GM23338 (cell line): ENCODE results near the gene TTLL9.

Experiments
- CREB1 ChIP-seq: fragments of 250-450 bp; sonication (Bioruptor Pico); IDR thresholded peaks from 2 replicates; pipeline ENCODE4 v1.5.0; 2020; ENCODE audit warnings: low read depth, mild to moderate bottlenecking, moderate library complexity
- CTCF ChIP-seq, 2 experiments: fragments of 200-600 bp in 1 of 2; sonication (generic) in 1 of 2; conservative IDR thresholded peaks; 2 replicates each; pipeline versions ENCODE4 v1.5.1 to v1.6.1; 2016 to 2017; ENCODE audit warnings: antibody characterized with exemption in 2 of 2, low read depth in 2 of 2, mild to moderate bottlenecking in 2 of 2, moderate library complexity in 1 of 2
- EZH2 ChIP-seq: fragments of 200-600 bp; sonication (generic); IDR thresholded peaks from one replicate; pipeline ENCODE4 v1.8.0; 2017; ENCODE audit warnings: antibody characterized with exemption, mild to moderate bottlenecking, low read depth; ENCODE audit not compliant: unreplicated experiment
- EZH2phosphoT487 ChIP-seq: fragments of 200-600 bp; sonication (generic); IDR thresholded peaks from one replicate; pipeline ENCODE4 v1.8.1; 2018; ENCODE audit warnings: antibody characterized with exemption; ENCODE audit not compliant: unreplicated experiment
- JUNB ChIP-seq: IDR thresholded peaks from one replicate; pipeline ENCODE4 v1.6.1; 2016; ENCODE audit warnings: antibody characterized with exemption; ENCODE audit not compliant: unreplicated experiment
- NANOG ChIP-seq: IDR thresholded peaks from 2 replicates; pipeline ENCODE4 v1.6.1; 2016; ENCODE audit warnings: antibody characterized with exemption, borderline replicate concordance
- POLR2AphosphoS5 ChIP-seq: IDR thresholded peaks from 2 replicates; pipeline ENCODE4 v1.6.1; 2016; ENCODE audit warnings: antibody characterized with exemption, low read depth
- STAT1 ChIP-seq: IDR thresholded peaks from one replicate; pipeline ENCODE4 v1.6.1; 2016; ENCODE audit warnings: antibody characterized with exemption; ENCODE audit not compliant: unreplicated experiment
- ZNF114 ChIP-seq: fragments of 250-450 bp; sonication (Bioruptor Pico); IDR thresholded peaks from 2 replicates; pipeline ENCODE4 v1.5.0; 2020; ENCODE audit warnings: mild to moderate bottlenecking, moderate library complexity
- ZNF331 ChIP-seq: fragments of 250-450 bp; sonication (Bioruptor Pico); IDR thresholded peaks from 2 replicates; pipeline ENCODE4 v1.5.0; 2020; ENCODE audit warnings: low read depth, mild to moderate bottlenecking, moderate library complexity
- TF ChIP-seq, protein P1 (sequence below): IDR thresholded peaks from one replicate; pipeline ENCODE4 v1.6.1; 2018; ENCODE audit warnings: antibody characterized with exemption; ENCODE audit not compliant: unreplicated experiment
- TF ChIP-seq, protein P2 (sequence below): IDR thresholded peaks from 2 replicates; pipeline ENCODE4 v1.6.1; 2016; ENCODE audit warnings: antibody characterized with exemption

- no peak for TF ChIP-seq POLR2AphosphoS5
- TF ChIP-seq, protein P1, sequence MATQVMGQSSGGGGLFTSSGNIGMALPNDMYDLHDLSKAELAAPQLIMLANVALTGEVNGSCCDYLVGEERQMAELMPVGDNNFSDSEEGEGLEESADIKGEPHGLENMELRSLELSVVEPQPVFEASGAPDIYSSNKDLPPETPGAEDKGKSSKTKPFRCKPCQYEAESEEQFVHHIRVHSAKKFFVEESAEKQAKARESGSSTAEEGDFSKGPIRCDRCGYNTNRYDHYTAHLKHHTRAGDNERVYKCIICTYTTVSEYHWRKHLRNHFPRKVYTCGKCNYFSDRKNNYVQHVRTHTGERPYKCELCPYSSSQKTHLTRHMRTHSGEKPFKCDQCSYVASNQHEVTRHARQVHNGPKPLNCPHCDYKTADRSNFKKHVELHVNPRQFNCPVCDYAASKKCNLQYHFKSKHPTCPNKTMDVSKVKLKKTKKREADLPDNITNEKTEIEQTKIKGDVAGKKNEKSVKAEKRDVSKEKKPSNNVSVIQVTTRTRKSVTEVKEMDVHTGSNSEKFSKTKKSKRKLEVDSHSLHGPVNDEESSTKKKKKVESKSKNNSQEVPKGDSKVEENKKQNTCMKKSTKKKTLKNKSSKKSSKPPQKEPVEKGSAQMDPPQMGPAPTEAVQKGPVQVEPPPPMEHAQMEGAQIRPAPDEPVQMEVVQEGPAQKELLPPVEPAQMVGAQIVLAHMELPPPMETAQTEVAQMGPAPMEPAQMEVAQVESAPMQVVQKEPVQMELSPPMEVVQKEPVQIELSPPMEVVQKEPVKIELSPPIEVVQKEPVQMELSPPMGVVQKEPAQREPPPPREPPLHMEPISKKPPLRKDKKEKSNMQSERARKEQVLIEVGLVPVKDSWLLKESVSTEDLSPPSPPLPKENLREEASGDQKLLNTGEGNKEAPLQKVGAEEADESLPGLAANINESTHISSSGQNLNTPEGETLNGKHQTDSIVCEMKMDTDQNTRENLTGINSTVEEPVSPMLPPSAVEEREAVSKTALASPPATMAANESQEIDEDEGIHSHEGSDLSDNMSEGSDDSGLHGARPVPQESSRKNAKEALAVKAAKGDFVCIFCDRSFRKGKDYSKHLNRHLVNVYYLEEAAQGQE: no peak
- no peak for TF ChIP-seq CTCF (conservative IDR thresholded peaks at IDR 0.05; ENCODE audit: low read depth in 2 of 2)
- no peak for TF ChIP-seq EZH2phosphoT487
- no peak for TF ChIP-seq EZH2
- TF ChIP-seq, protein P2, sequence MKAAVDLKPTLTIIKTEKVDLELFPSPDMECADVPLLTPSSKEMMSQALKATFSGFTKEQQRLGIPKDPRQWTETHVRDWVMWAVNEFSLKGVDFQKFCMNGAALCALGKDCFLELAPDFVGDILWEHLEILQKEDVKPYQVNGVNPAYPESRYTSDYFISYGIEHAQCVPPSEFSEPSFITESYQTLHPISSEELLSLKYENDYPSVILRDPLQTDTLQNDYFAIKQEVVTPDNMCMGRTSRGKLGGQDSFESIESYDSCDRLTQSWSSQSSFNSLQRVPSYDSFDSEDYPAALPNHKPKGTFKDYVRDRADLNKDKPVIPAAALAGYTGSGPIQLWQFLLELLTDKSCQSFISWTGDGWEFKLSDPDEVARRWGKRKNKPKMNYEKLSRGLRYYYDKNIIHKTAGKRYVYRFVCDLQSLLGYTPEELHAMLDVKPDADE: no peak
- TF ChIP-seq CREB1 (CRISPR knock-in tag): no peak
- TF ChIP-seq STAT1: no peak
- no peak for TF ChIP-seq NANOG
- no peak for TF ChIP-seq ZNF331
- no peak for TF ChIP-seq JUNB
- no peak for TF ChIP-seq ZNF114 (CRISPR knock-in tag)
These were observed 31.2 kb downstream of the TTLL9 start for GRCh38 chr20:31901615-31902014.
